Measurements from ENCODE around the gene TMEM42.
"Not testable (repeated sequence)": the region's sequence is repeated elsewhere in the genome, so short reads cannot be mapped to it uniquely, and the experiment has no call there.

TMEM42 gene

GRCh38 chr3:44861412-44862225, at the start of gene TMEM42:
TMEM42 (plus strand) TSS chr3:44861912; CDS start chr3:44861925, 13 bp downstream.
- H3K27ac Mint-ChIP-seq, result peak within 1 kb of the TSS; percentile 92
- peaks cover 41% of the 10 kb centered on the region for H3K4me1 Mint-ChIP-seq
- H3K9me3 Mint-ChIP-seq, result no peaks in the 10 kb centered on the region
- DNase-seq (ENCODE audit: low spot score in 2 of 2) (peak; percentile 79 to 95), ATAC-seq (peak; percentile 97)
- peak within 1 kb of the TSS; percentile 83 for H3K4me3 Mint-ChIP-seq
- H3K36me3 Mint-ChIP-seq, result peaks cover 5% of the 10 kb centered on the region

GRCh38 chr3:44814751-44815150, 47.0 kb upstream of the TMEM42 start:
- ATAC-seq (no peak), DNase-seq (ENCODE audit: low spot score in 2 of 2) (no peak)
- Mint-ChIP-seq H3K4me1 (no peaks in the 10 kb centered on the region), H3K4me3 (no peak overlapping the region), H3K36me3 (peaks cover 26% of the 10 kb centered on the region), H3K27ac (no peak overlapping the region), H3K9me3 (peaks cover 4% of the 10 kb centered on the region)

GRCh38 chr3:44816334-44816733, 45.4 kb upstream of the TMEM42 start:
- not testable (repeated sequence) for H3K9me3 Mint-ChIP-seq; H3K4me3 Mint-ChIP-seq; ATAC-seq; DNase-seq (ENCODE audit: low spot score in 2 of 2); H3K27ac Mint-ChIP-seq; H3K4me1 Mint-ChIP-seq
- peaks cover 26% of the 10 kb centered on the region for H3K36me3 Mint-ChIP-seq

GRCh38 chr3:44821206-44821605, 40.5 kb upstream of the TMEM42 start:
- H3K4me1 Mint-ChIP-seq; ATAC-seq; H3K9me3 Mint-ChIP-seq; H3K27ac Mint-ChIP-seq; H3K4me3 Mint-ChIP-seq; DNase-seq (ENCODE audit: low spot score in 2 of 2): not testable (repeated sequence)
- peaks cover 15% of the 10 kb centered on the region for H3K36me3 Mint-ChIP-seq

GRCh38 chr3:44825264-44825925, 36.3 kb upstream of the TMEM42 start:
- DNase-seq (ENCODE audit: low spot score in 2 of 2) (no peak), ATAC-seq (no peak)

GRCh38 chr3:44827196-44827595, 34.5 kb upstream of the TMEM42 start:
- Mint-ChIP-seq H3K4me1 (no peaks in the 10 kb centered on the region), H3K27ac (no peak overlapping the region), H3K36me3 (peaks cover 33% of the 10 kb centered on the region), H3K4me3 (no peak overlapping the region), H3K9me3 (peaks cover 3% of the 10 kb centered on the region)
- ATAC-seq, result no peak
- DNase-seq (ENCODE audit: low spot score in 2 of 2), result no peak

More at GRCh38 chr3:44825264-44825925, 36.3 kb upstream of the TMEM42 start:
- no peak overlapping the region for H3K27ac Mint-ChIP-seq
- H3K9me3 Mint-ChIP-seq, result peaks cover 3% of the 10 kb centered on the region
- H3K4me3 Mint-ChIP-seq, result no peak overlapping the region
- no peaks in the 10 kb centered on the region for H3K4me1 Mint-ChIP-seq
- H3K36me3 Mint-ChIP-seq, result peaks cover 26% of the 10 kb centered on the region

- H3K4me1 Mint-ChIP-seq, result no peaks in the 10 kb centered on the region
- peaks cover 3% of the 10 kb centered on the region for H3K9me3 Mint-ChIP-seq
- ATAC-seq (no peak), DNase-seq (ENCODE audit: low spot score in 2 of 2) (no peak)
- peaks cover 29% of the 10 kb centered on the region for H3K36me3 Mint-ChIP-seq
- no peak overlapping the region for H3K4me3 Mint-ChIP-seq
- H3K27ac Mint-ChIP-seq, result no peak overlapping the region
Observed at GRCh38 chr3:44831232-44831631, 30.5 kb upstream of the TMEM42 start.

- H3K4me3 Mint-ChIP-seq, result no peak overlapping the region
- no peak overlapping the region for H3K27ac Mint-ChIP-seq
- peaks cover 29% of the 10 kb centered on the region for H3K36me3 Mint-ChIP-seq
- ATAC-seq (no peak), DNase-seq (ENCODE audit: low spot score in 2 of 2) (no peak)
- H3K9me3 Mint-ChIP-seq, result peaks cover 11% of the 10 kb centered on the region
- no peaks in the 10 kb centered on the region for H3K4me1 Mint-ChIP-seq
Observed at GRCh38 chr3:44832032-44832431, 29.7 kb upstream of the TMEM42 start.

- H3K9me3 Mint-ChIP-seq, result peaks cover 11% of the 10 kb centered on the region
- H3K27ac Mint-ChIP-seq, result no peak overlapping the region
- H3K4me1 Mint-ChIP-seq, result no peaks in the 10 kb centered on the region
- no peak overlapping the region for H3K4me3 Mint-ChIP-seq
- no peak for ATAC-seq
- DNase-seq (ENCODE audit: low spot score in 2 of 2), result no peak
- peaks cover 25% of the 10 kb centered on the region for H3K36me3 Mint-ChIP-seq
Observed at GRCh38 chr3:44832965-44833364, 28.7 kb upstream of the TMEM42 start.

- Mint-ChIP-seq H3K9me3 (peaks cover 11% of the 10 kb centered on the region), H3K27ac (no peak overlapping the region), H3K36me3 (peaks cover 27% of the 10 kb centered on the region), H3K4me3 (no peak overlapping the region), H3K4me1 (no peaks in the 10 kb centered on the region)
- ATAC-seq (no peak), DNase-seq (ENCODE audit: low spot score in 2 of 2) (no peak)
Observed at GRCh38 chr3:44833394-44833793, 28.3 kb upstream of the TMEM42 start.

- no peak for ATAC-seq
- Mint-ChIP-seq H3K36me3 (peaks cover 32% of the 10 kb centered on the region), H3K9me3 (peaks cover 11% of the 10 kb centered on the region)
Observed at GRCh38 chr3:44835684-44836083, 26.0 kb upstream of the TMEM42 start.

GRCh38 chr3:44842376-44842775, 19.3 kb upstream of the TMEM42 start:
- ATAC-seq (no peak), DNase-seq (ENCODE audit: low spot score in 2 of 2) (no peak)
- H3K9me3 Mint-ChIP-seq, result no peaks in the 10 kb centered on the region
- no peak overlapping the region for H3K27ac Mint-ChIP-seq
- H3K4me1 Mint-ChIP-seq, result no peaks in the 10 kb centered on the region
- peaks cover 48% of the 10 kb centered on the region for H3K36me3 Mint-ChIP-seq
- H3K4me3 Mint-ChIP-seq, result no peak overlapping the region

More at GRCh38 chr3:44835684-44836083, 26.0 kb upstream of the TMEM42 start:
- Mint-ChIP-seq H3K4me1 (no peaks in the 10 kb centered on the region), H3K27ac (no peak overlapping the region), H3K4me3 (no peak overlapping the region)
- no peak for DNase-seq (ENCODE audit: low spot score in 2 of 2)

- no peaks in the 10 kb centered on the region for H3K9me3 Mint-ChIP-seq
- DNase-seq (ENCODE audit: low spot score in 2 of 2) (no peak), ATAC-seq (no peak)
- H3K36me3 Mint-ChIP-seq, result peaks cover 25% of the 10 kb centered on the region
- no peak overlapping the region for H3K27ac Mint-ChIP-seq
- no peak overlapping the region for H3K4me3 Mint-ChIP-seq
- no peaks in the 10 kb centered on the region for H3K4me1 Mint-ChIP-seq
Observed at GRCh38 chr3:44845528-44846520, 15.9 kb upstream of the TMEM42 start.

- no peak overlapping the region for H3K4me3 Mint-ChIP-seq
- H3K27ac Mint-ChIP-seq, result no peak overlapping the region
- H3K9me3 Mint-ChIP-seq, result no peaks in the 10 kb centered on the region
- no peak for DNase-seq (ENCODE audit: low spot score in 2 of 2)
- no peak for ATAC-seq
- H3K36me3 Mint-ChIP-seq, result peaks cover 21% of the 10 kb centered on the region
- H3K4me1 Mint-ChIP-seq, result no peaks in the 10 kb centered on the region
Observed at GRCh38 chr3:44848634-44849033, 13.1 kb upstream of the TMEM42 start.

GRCh38 chr3:44856663-44857062, 5.0 kb upstream of the TMEM42 start:
- not testable (repeated sequence) for DNase-seq (ENCODE audit: low spot score in 2 of 2); H3K4me3 Mint-ChIP-seq; H3K9me3 Mint-ChIP-seq; H3K4me1 Mint-ChIP-seq; ATAC-seq; H3K27ac Mint-ChIP-seq
- peaks cover 15% of the 10 kb centered on the region for H3K36me3 Mint-ChIP-seq

Measured in stimulated activated effector memory CD8-positive, alpha-beta T cell treated with anti-CD3 and anti-CD28 coated beads, Interleukin-12 subunit alpha, Interleukin-12 subunit beta, amount 100 ng/mL, for 72 hours (primary cell).